ENCODE results near the gene WTIP. TPM values are rescaled to one million over a fixed set of nuclear protein-coding genes. Genes with fewer than 3 reads are reported as not detected.
"Not testable (repeated sequence)": the region's sequence is repeated elsewhere in the genome, so short reads cannot be mapped to it uniquely, and the experiment has no call there.

WTIP gene
- total RNA-seq, 1 donor, result 0.31 TPM

GRCh38 chr19:34471906-34472700, 9.5 kb upstream of the WTIP start:
- Histone ChIP-seq H3K4me1 (ENCODE audit: insufficient read depth, low read length) (peaks cover 26% of the 10 kb centered on the region), H3K27me3 (ENCODE audit: insufficient read depth, low read length) (no peaks in the 10 kb centered on the region), H3K4me3 (ENCODE audit: low read length) (no peak overlapping the region), H3K9me3 (ENCODE audit: low read depth, low read length) (no peaks in the 10 kb centered on the region)

DNA sequence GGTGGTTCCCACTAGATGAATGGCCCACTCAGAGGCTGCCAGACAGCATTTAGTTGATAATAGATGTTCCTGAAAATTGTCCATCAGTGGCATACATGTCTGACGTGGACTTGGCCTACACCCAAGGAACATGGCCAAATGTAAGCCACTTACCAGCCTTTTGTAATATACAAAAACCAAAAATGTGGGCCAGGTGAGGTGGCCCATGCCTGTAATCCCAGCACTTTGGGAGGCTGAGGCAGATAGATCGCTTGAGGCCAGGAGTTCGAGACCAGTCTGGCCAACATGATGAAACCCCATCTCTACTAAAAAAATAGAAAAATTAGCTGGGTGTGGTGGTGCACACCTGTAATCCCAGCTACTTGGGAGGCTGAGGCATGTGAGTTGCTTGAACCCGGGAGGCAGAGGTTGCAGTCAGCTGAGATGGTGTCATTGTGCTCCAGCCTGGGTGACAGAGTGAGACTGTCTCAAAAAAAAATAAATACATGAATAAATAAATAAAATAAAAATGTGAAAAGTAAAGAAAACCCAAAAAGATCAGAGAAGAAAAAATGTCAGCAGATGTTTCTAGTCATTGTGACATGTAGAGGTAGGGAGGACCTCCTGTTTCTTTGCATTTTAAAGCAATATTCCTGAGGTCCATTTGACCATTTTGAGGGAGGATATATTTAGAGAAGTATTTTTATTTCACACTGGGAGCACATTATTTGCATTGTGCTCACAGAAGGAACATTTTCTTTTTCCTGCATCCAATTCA, 7.1 kb upstream of the WTIP start:
- H3K4me3 ChIP-seq (ENCODE audit: low read length), result no peak overlapping the region
- H3K9me3 ChIP-seq (ENCODE audit: low read depth, low read length), result no peaks in the 10 kb centered on the region
- peaks cover 26% of the 10 kb centered on the region for H3K4me1 ChIP-seq (ENCODE audit: insufficient read depth, low read length)
- H3K27me3 ChIP-seq (ENCODE audit: insufficient read depth, low read length), result peaks cover 2% of the 10 kb centered on the region

- H3K4me3 ChIP-seq (ENCODE audit: low read length), result no peak overlapping the region
These were observed 6.3 kb upstream of the WTIP start for GRCh38 chr19:34475026-34475974.

GRCh38 chr19:34475975-34476594, 5.5 kb upstream of the WTIP start:
- no peak overlapping the region for H3K4me3 ChIP-seq (ENCODE audit: low read length)
- H3K4me1 ChIP-seq (ENCODE audit: insufficient read depth, low read length), result peaks cover 26% of the 10 kb centered on the region
- H3K9me3 ChIP-seq (ENCODE audit: low read depth, low read length), result no peaks in the 10 kb centered on the region
- peaks cover 18% of the 10 kb centered on the region for H3K27me3 ChIP-seq (ENCODE audit: insufficient read depth, low read length)

More at GRCh38 chr19:34475026-34475974, 6.3 kb upstream of the WTIP start:
- Histone ChIP-seq H3K27me3 (ENCODE audit: insufficient read depth, low read length) (peaks cover 10% of the 10 kb centered on the region), H3K4me1 (ENCODE audit: insufficient read depth, low read length) (peaks cover 26% of the 10 kb centered on the region), H3K9me3 (ENCODE audit: low read depth, low read length) (no peaks in the 10 kb centered on the region)

DNA sequence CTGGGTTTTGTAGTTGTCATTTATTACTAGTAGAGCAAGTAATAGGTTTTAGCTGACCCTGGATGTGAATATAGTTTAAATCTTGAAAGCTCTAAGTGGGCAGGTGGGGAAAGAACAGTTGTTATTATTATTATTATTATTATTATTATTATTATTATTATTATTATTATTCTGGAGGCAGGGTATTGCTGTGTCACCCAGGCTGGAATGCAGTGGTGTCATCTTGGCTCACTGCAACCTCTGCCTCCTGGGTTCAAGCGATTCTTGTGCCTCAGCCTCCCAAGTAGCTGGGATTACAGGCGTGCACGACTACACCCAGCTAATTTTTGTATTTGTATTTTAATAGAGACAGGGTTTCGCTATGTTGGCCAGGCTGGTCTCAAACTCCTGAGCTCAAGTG, 3.1 kb upstream of the WTIP start:
- not testable (repeated sequence) for H3K4me3 ChIP-seq (ENCODE audit: low read length); H3K9me3 ChIP-seq (ENCODE audit: low read depth, low read length)
- peaks cover 24% of the 10 kb centered on the region for H3K27me3 ChIP-seq (ENCODE audit: insufficient read depth, low read length)
- peaks cover 26% of the 10 kb centered on the region for H3K4me1 ChIP-seq (ENCODE audit: insufficient read depth, low read length)

DNA sequence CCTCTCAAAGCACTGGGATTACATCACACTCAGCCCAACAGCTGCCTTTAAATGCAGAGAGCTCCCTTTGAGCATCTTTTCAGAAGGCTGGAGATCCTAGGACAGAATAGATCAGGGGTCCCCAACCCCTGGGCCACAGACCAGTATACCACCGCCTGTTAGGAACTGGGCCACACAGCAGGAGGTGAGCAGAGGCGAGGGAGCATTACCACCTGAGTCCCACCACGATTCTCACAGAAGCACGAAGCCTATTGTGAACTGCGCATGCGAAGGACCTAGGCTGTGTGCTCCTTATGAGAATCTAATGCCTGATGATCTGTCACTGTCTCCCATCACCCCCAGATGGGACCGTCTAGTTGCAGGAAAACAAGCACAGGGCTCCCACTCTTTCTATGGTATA, 2.2 kb upstream of the WTIP start:
- no peaks in the 10 kb centered on the region for H3K9me3 ChIP-seq (ENCODE audit: low read depth, low read length)
- H3K4me1 ChIP-seq (ENCODE audit: insufficient read depth, low read length), result peaks cover 21% of the 10 kb centered on the region
- peaks cover 25% of the 10 kb centered on the region for H3K27me3 ChIP-seq (ENCODE audit: insufficient read depth, low read length)
- no peak overlapping the region for H3K4me3 ChIP-seq (ENCODE audit: low read length)

DNA sequence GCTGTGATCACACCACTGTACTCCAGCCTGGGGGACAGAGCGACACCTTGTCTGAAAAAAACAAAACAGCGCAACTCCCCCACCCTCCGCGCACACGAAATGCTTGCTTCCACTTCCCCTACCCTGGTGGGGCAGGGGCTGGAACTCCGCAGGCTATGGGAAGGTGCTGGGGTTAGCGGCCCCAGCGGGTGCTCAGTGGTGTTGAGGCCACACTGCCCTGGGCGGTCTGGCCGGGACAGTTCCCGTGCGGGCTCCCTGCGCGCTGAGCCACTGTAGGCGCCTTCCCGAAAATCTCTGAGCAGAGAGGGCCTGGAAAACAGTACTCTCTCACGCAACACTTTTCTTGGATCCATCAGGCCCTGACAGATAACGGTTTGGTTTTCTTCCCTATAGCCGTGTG, 1.1 kb upstream of the WTIP start:
- H3K27me3 ChIP-seq (ENCODE audit: insufficient read depth, low read length), result peaks cover 25% of the 10 kb centered on the region
- no peak overlapping the region for H3K4me3 ChIP-seq (ENCODE audit: low read length)
- peaks cover 11% of the 10 kb centered on the region for H3K4me1 ChIP-seq (ENCODE audit: insufficient read depth, low read length)
- no peaks in the 10 kb centered on the region for H3K9me3 ChIP-seq (ENCODE audit: low read depth, low read length)

- H3K4me1 ChIP-seq (ENCODE audit: insufficient read depth, low read length), result no peaks in the 10 kb centered on the region
- no peak overlapping the region for H3K4me3 ChIP-seq (ENCODE audit: low read length)
- H3K9me3 ChIP-seq (ENCODE audit: low read depth, low read length), result no peaks in the 10 kb centered on the region
- peaks cover 25% of the 10 kb centered on the region for H3K27me3 ChIP-seq (ENCODE audit: insufficient read depth, low read length)
These were observed 362 bp downstream of the WTIP start for GRCh38 chr19:34481861-34482379.

DNA sequence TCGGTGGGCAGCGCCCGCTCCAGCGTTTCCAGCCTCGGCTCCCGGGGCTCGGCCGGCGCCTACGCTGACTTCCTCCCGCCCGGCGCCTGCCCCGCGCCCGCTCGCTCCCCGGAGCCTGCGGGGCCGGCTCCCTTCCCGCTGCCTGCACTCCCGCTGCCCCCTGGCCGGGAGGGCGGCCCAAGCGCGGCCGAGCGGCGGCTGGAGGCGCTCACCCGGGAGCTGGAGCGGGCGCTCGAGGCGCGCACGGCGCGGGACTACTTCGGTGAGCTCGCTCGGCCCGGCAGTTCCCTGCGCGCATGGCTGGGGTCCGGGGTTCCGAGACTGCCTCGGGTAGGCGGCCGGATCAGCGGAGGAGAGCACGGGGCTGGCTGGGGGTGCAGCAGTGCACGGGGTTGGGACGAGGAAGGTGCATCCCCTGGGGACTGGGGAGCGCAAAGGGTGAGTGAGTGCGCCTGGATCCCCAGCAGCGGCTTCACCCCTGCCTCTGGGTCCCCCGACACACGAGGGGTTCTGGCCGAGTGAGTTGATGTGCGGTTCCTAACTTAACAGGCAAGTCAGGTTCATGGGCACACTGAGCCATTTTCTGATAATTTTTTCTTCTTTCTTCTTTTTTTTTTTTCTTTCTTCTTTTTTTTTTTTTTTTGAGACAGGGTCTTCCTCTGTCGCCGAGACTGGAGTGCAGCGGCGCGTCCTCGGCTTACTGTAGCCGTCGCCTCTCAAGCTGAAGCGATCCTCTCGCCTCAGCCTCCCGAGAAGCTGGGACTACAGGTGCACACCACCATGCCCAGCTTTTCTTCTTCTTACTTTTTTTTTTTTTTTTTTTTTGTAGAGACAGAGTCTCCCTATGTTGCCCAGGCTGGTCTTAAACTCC, 1.1 kb downstream of the WTIP start:
- Histone ChIP-seq H3K9me3 (ENCODE audit: low read depth, low read length) (no peaks in the 10 kb centered on the region), H3K4me3 (ENCODE audit: low read length) (no peak overlapping the region), H3K4me1 (ENCODE audit: insufficient read depth, low read length) (no peaks in the 10 kb centered on the region), H3K27me3 (ENCODE audit: insufficient read depth, low read length) (peaks cover 25% of the 10 kb centered on the region)

DNA sequence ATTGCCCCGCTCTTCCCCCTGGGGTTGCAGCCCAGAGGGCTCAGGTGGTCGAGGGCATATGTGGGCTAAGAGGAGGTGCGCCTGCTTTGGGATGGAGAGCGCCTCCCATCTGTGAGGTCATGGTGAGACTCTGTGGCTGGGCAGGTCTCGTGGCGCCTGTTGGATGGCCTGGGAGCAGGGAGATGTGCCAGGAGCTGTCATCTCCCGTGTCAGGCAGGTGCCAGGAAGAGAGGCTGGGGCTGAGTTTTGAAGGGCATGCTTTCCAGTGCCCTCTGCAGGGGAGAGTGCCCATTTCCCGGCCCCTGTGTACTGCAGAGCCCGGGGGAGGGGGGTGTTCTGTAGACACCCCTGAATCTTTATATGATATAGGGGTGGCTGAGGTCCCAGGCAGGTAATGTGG, 2.8 kb downstream of the WTIP start:
- no peaks in the 10 kb centered on the region for H3K9me3 ChIP-seq (ENCODE audit: low read depth, low read length)
- peaks cover 24% of the 10 kb centered on the region for H3K27me3 ChIP-seq (ENCODE audit: insufficient read depth, low read length)
- no peak overlapping the region for H3K4me3 ChIP-seq (ENCODE audit: low read length)
- no peaks in the 10 kb centered on the region for H3K4me1 ChIP-seq (ENCODE audit: insufficient read depth, low read length)

DNA sequence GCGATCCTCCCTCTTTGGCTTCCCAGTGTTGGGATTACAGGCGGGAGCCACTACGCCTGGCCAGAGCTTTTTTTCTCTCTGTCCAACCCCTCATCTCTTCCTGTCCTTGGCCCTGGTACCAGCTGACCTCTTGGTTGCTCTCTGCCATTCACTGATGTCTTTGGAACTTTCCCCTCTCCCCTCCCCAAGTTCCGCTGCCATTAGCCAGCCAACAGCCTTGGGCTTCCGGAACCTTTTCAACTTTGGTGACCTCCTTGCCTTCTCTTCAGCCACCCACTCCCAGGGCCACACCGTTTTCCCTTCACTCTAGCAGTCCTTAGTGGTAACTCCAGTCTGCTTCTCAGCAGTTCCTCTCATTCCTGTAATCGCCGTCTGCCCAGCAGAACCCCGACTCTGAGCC, 4.3 kb downstream of the WTIP start:
- H3K4me3 ChIP-seq (ENCODE audit: low read length), result no peak overlapping the region
- no peaks in the 10 kb centered on the region for H3K9me3 ChIP-seq (ENCODE audit: low read depth, low read length)
- peaks cover 10% of the 10 kb centered on the region for H3K27me3 ChIP-seq (ENCODE audit: insufficient read depth, low read length)
- no peaks in the 10 kb centered on the region for H3K4me1 ChIP-seq (ENCODE audit: insufficient read depth, low read length)

DNA sequence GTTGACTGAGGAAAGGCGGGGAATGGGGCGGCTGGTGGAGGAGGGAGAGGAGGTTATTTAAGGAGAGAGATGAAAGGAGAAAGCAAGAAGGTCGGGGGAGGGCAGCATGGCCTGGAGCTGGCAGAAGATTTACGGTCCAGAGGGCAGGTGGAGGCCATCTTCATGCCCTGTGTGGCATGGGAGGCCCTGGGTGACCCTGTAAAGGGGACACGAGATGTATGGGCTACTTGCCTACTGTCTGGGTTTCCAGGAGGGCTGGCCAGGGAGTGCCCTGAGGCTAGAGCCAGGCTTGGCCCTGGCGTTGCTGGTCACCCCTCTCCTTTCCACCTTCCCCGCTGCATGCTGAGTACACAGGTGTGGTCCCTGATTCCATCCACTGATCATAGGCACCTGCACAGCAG, 6.1 kb downstream of the WTIP start:
- H3K9me3 ChIP-seq (ENCODE audit: low read depth, low read length), result no peaks in the 10 kb centered on the region
- H3K4me3 ChIP-seq (ENCODE audit: low read length), result no peak overlapping the region
- H3K27me3 ChIP-seq (ENCODE audit: insufficient read depth, low read length), result peaks cover 7% of the 10 kb centered on the region
- H3K4me1 ChIP-seq (ENCODE audit: insufficient read depth, low read length), result no peaks in the 10 kb centered on the region

DNA sequence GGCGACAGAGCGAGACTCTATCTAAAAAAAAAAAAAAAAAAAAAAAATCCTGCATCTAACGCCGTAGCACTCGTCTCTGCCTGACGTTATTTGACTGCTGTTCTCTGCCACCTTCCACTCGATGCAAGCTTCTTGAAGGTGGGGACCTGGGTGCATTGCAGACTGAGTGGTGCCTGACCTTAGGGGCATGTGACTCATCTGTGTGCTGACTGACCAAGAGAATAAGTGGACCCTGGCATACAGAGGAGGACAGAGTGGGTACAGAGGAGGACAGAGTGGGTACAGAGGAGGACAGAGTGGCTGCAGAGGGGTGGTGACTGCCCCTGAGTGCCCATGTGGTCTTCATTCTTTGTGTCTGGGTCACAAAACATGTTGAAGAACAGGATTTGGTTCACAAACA, 7.6 kb downstream of the WTIP start:
- Histone ChIP-seq H3K27me3 (ENCODE audit: insufficient read depth, low read length) (no peaks in the 10 kb centered on the region), H3K4me1 (ENCODE audit: insufficient read depth, low read length) (no peaks in the 10 kb centered on the region), H3K4me3 (ENCODE audit: low read length) (no peak overlapping the region), H3K9me3 (ENCODE audit: low read depth, low read length) (no peaks in the 10 kb centered on the region)

Measured in mononuclear cell (primary cell).